ENCODE data around the gene CCDC50. TPM values are rescaled to one million over a fixed set of nuclear protein-coding genes. Genes with fewer than 3 reads are reported as not detected.

The CCDC50 gene
- total RNA-seq, 2 donors from 2014 or later, result 56.0 to 84.7 TPM

DNA sequence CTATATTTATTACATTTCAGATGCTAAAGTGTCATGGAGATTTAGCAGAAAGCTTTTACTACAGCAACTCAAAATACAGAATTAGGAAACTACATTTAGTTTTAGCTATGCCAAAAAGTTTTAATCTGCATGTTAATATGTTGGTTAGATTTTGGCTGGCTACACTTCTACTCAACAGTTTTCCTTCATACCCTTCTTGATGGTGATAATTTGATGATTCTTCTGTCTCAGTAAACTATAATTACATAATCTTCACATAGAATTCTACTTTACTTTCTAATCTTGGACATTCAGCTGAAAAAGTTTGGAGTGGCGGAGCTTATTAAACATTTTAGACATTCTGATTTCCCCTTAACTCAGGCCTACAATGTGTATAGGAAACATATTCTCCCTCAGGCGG, 11.2 kb downstream of the CCDC50 start:
- no peak for DNase-seq (ENCODE audit: low spot score)
- WGBS, result 99% methylated on average over 2 of the region's 2 CpGs
- no peaks in the 10 kb centered on the region for H3K36me3 ChIP-seq
- H3K27me3 ChIP-seq (replicated peaks; ENCODE audit: insufficient read depth), result no peaks in the 10 kb centered on the region
- no peaks in the 10 kb centered on the region for H3K9me3 ChIP-seq
- H3K4me1 ChIP-seq (replicated peaks), result no peaks in the 10 kb centered on the region
- H3K27ac ChIP-seq, result no peak overlapping the region
- intact Hi-C loops (cut with DNase I), result no loop called here
- TF ChIP-seq POLR2AphosphoS5 (IDR thresholded peaks at IDR 0.05), result no peak
- TF ChIP-seq, protein P1, sequence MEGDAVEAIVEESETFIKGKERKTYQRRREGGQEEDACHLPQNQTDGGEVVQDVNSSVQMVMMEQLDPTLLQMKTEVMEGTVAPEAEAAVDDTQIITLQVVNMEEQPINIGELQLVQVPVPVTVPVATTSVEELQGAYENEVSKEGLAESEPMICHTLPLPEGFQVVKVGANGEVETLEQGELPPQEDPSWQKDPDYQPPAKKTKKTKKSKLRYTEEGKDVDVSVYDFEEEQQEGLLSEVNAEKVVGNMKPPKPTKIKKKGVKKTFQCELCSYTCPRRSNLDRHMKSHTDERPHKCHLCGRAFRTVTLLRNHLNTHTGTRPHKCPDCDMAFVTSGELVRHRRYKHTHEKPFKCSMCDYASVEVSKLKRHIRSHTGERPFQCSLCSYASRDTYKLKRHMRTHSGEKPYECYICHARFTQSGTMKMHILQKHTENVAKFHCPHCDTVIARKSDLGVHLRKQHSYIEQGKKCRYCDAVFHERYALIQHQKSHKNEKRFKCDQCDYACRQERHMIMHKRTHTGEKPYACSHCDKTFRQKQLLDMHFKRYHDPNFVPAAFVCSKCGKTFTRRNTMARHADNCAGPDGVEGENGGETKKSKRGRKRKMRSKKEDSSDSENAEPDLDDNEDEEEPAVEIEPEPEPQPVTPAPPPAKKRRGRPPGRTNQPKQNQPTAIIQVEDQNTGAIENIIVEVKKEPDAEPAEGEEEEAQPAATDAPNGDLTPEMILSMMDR (IDR thresholded peaks at IDR 0.05), result no peak
- TF ChIP-seq POLR2A (IDR thresholded peaks at IDR 0.05), result no peak
- no peak overlapping the region for H3K4me3 ChIP-seq

DNA sequence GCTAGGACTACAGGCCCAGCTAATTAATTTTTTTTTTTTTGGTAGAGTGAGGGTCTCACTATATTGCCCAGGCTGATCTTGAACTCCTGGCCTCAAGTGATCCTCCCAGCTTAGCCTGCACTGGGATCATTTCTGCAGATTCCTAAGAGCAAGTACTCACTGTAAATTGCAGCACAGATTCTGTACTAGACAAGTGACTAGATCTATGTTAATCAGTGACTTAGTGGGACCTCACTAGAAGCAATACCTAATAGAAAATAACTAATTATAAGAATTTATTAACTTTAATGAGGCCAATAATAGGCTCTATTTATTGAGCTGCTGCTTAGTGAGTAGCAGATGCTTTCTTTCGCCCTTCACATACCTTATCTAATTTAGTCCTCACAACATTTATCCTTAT, 11.8 kb downstream of the CCDC50 start:
- intact Hi-C loops (cut with DNase I), result no loop called here
- H3K36me3 ChIP-seq, result no peaks in the 10 kb centered on the region
- 93% methylated on average over 1 of the region's 1 CpG for WGBS
- no peak overlapping the region for H3K4me3 ChIP-seq
- TF ChIP-seq POLR2AphosphoS5 (IDR thresholded peaks at IDR 0.05), result no peak
- TF ChIP-seq, protein P1 (IDR thresholded peaks at IDR 0.05), result no peak
- no peak for TF ChIP-seq POLR2A (IDR thresholded peaks at IDR 0.05)
- H3K27me3 ChIP-seq (replicated peaks; ENCODE audit: insufficient read depth), result no peaks in the 10 kb centered on the region
- no peak overlapping the region for H3K27ac ChIP-seq
- H3K9me3 ChIP-seq, result no peaks in the 10 kb centered on the region
- DNase-seq (ENCODE audit: low spot score), result no peak
- H3K4me1 ChIP-seq (replicated peaks), result no peaks in the 10 kb centered on the region

DNA sequence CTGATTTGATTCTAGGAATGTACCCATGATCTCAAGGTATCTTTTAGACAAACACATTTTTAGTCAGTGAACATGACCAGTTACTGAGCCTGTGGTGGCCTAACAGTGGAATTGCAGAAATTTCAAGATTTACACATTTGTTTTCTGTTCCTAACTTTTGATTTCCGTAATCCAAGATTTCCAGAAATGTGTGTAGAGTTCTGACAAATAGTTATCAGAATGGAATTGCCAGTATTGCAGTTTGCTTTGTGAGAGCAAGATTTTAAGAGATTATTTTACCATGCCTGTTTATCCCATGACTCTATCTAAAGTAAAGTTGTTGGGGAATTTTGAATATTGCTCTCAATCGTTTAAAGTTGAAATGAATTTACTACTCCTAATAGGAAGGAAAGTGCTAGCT, 12.8 kb downstream of the CCDC50 start:
- WGBS, result 57% methylated on average over 2 of the region's 2 CpGs

DNA sequence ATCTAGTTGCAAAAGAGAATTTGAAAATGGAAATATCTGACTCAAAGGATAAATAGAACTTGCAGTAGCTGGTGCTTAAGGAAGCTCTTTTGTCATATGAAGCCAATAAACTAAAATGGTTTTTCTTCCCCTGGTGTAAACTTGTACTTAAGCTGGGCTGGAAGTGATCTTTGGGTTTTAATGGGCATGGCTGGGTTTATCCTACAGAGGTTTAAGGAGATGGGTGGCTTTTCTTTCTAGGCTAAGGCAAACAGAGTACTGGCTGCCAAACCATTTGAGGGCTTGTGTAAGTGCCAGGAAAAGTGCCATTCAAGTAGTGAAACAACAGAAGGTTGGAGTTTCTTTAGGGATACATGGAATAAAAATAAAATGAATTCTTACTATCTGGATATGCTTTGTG, 13.2 kb downstream of the CCDC50 start:
- no peaks in the 10 kb centered on the region for H3K27me3 ChIP-seq (replicated peaks; ENCODE audit: insufficient read depth)
- no peak overlapping the region for H3K4me3 ChIP-seq
- intact Hi-C loops (cut with DNase I), result no loop called here
- no peak overlapping the region for H3K27ac ChIP-seq
- H3K9me3 ChIP-seq, result no peaks in the 10 kb centered on the region
- no peak for DNase-seq (ENCODE audit: low spot score)
- H3K36me3 ChIP-seq, result no peaks in the 10 kb centered on the region
- H3K4me1 ChIP-seq (replicated peaks), result no peaks in the 10 kb centered on the region
- TF ChIP-seq, protein P1 (IDR thresholded peaks at IDR 0.05), result no peak
- TF ChIP-seq POLR2A (IDR thresholded peaks at IDR 0.05) (no peak), POLR2AphosphoS5 (IDR thresholded peaks at IDR 0.05) (no peak)

More for the DNA sequence above, 12.8 kb downstream of the CCDC50 start:
- Histone ChIP-seq H3K36me3 (no peaks in the 10 kb centered on the region), H3K9me3 (no peaks in the 10 kb centered on the region), H3K27ac (no peak overlapping the region), H3K4me1 (replicated peaks) (no peaks in the 10 kb centered on the region), H3K4me3 (no peak overlapping the region), H3K27me3 (replicated peaks; ENCODE audit: insufficient read depth) (no peaks in the 10 kb centered on the region)
- DNase-seq (ENCODE audit: low spot score), result no peak
- intact Hi-C loops (cut with DNase I), result no loop called here
- TF ChIP-seq POLR2A (IDR thresholded peaks at IDR 0.05) (no peak), POLR2AphosphoS5 (IDR thresholded peaks at IDR 0.05) (no peak)
- TF ChIP-seq, protein P1 (IDR thresholded peaks at IDR 0.05), result no peak

DNA sequence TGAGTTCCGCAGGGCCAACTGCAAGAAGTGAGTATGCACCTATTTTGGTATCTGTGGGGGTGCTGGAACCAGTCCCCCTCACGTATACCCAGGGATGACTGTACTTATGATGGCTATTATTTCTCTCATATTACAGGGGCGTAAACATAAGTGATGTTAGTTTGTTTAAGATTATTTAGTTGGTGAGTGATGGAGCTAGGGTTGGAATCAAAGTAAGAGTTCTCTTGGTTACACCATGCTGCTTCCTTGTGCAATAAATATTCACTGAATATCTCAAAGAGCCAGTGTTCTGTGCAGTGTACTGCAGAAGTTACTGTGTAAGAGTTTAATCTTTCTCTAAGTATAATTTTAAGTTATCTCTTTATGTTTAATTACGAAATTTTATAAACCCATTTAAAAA, 13.9 kb downstream of the CCDC50 start:
- Histone ChIP-seq H3K4me1 (replicated peaks) (no peaks in the 10 kb centered on the region), H3K4me3 (no peak overlapping the region), H3K36me3 (no peaks in the 10 kb centered on the region), H3K27me3 (replicated peaks; ENCODE audit: insufficient read depth) (no peaks in the 10 kb centered on the region), H3K9me3 (no peaks in the 10 kb centered on the region), H3K27ac (no peak overlapping the region)
- no peak for DNase-seq (ENCODE audit: low spot score)
- WGBS, result 74% methylated on average over 4 of the region's 4 CpGs
- intact Hi-C loops (cut with DNase I), result no loop called here
- TF ChIP-seq POLR2A (IDR thresholded peaks at IDR 0.05) (no peak), POLR2AphosphoS5 (IDR thresholded peaks at IDR 0.05) (no peak)
- TF ChIP-seq, protein P1 (IDR thresholded peaks at IDR 0.05), result no peak
